SU-DHL-6 (cell line): ENCODE results near the gene HOXC12.

ENCODE experiments used
- CTCF ChIP-seq: fragments of 200-600 bp; sonication (generic); IDR thresholded peaks from one replicate; pipeline ENCODE4 v1.5.1; 2017; ENCODE audit warnings: antibody characterized with exemption, mild to moderate bottlenecking, low read length, moderate library complexity; ENCODE audit not compliant: insufficient read depth, poor library complexity, severe bottlenecking
- EZH2phosphoT487 ChIP-seq: fragments of 200-600 bp; sonication (generic), shearing (Covaris generic); conservative IDR thresholded peaks from 2 replicates; pipeline ENCODE4 v1.6.1; 2018; ENCODE audit warnings: mild to moderate bottlenecking, antibody characterized with exemption, low read length, moderate library complexity, mixed read lengths

GRCh38 chr12:53944907-53945847 lies 9.5 kb upstream of the HOXC12 start:
- TF ChIP-seq CTCF (no peak), EZH2phosphoT487 (no peak)
